Measurements from ENCODE around the gene WDR27.

- TF ChIP-seq, protein P1, sequence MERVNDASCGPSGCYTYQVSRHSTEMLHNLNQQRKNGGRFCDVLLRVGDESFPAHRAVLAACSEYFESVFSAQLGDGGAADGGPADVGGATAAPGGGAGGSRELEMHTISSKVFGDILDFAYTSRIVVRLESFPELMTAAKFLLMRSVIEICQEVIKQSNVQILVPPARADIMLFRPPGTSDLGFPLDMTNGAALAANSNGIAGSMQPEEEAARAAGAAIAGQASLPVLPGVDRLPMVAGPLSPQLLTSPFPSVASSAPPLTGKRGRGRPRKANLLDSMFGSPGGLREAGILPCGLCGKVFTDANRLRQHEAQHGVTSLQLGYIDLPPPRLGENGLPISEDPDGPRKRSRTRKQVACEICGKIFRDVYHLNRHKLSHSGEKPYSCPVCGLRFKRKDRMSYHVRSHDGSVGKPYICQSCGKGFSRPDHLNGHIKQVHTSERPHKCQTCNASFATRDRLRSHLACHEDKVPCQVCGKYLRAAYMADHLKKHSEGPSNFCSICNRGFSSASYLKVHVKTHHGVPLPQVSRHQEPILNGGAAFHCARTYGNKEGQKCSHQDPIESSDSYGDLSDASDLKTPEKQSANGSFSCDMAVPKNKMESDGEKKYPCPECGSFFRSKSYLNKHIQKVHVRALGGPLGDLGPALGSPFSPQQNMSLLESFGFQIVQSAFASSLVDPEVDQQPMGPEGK (CRISPR knock-in tag; IDR thresholded peaks at IDR 0.05; ENCODE audit: borderline replicate concordance), result no peak
- no peak for TF ChIP-seq ARNTL (CRISPR knock-in tag; IDR thresholded peaks at IDR 0.05; ENCODE audit: borderline replicate concordance, low read depth)
- TF ChIP-seq ISL1 (CRISPR knock-in tag; IDR thresholded peaks at IDR 0.05), result no peak
- TF ChIP-seq ZFP30 (CRISPR knock-in tag; IDR thresholded peaks at IDR 0.05), result no peak
- no peak for TF ChIP-seq RARB (CRISPR knock-in tag; IDR thresholded peaks at IDR 0.05)
Measured at GRCh38 chr6:169624785-169625184, 77.0 kb downstream of the WDR27 start.
